ENCODE measurements around the gene LHFPL3. TPM values are rescaled to one million over a fixed set of nuclear protein-coding genes. Genes with fewer than 3 reads are reported as not detected.

The LHFPL3 gene
- total and polyA plus RNA-seq, 2 donors (not counting 3 experiments of a cell fraction or from before 2014, with no cell fraction given), result not detected

DNA sequence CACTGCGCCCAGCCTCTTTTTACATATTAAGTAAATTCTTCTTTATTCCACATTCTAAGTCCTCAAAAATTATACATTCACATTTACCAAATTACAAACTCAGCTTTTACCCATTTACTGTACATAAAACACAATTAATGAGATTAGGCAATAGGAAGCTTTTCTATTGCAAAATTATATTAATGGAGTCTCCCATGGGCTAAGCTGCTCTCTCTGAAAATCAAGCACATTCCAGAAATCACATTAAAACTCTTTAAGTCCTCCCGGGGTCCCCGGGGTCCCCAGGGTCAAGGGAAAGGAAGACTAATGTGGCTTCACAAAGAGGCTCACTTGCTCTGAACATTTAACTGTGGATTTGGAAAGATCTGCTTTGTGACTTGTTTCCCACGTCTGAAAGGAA, 558.2 kb downstream of the LHFPL3 start:
- BruUV-seq (replicated peaks), result no TSS peak
- TF ChIP-seq, protein P1, sequence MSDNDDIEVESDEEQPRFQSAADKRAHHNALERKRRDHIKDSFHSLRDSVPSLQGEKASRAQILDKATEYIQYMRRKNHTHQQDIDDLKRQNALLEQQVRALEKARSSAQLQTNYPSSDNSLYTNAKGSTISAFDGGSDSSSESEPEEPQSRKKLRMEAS (IDR thresholded peaks at IDR 0.05; ENCODE audit: insufficient read depth, insufficient read length), result no peak
- no peak for TF ChIP-seq GATA2 (IDR thresholded peaks at IDR 0.05; ENCODE audit: insufficient read depth, insufficient read length, low read depth, low read length)
- TF ChIP-seq JUN (IDR thresholded peaks at IDR 0.05; ENCODE audit: borderline replicate concordance, insufficient read depth, insufficient read length, low read depth), result no peak
- no peak for TF ChIP-seq POLR2A (IDR thresholded peaks at IDR 0.05; ENCODE audit: low read depth, low read length)
- no peak for TF ChIP-seq FOS (IDR thresholded peaks at IDR 0.05; ENCODE audit: borderline replicate concordance, insufficient read depth, low read length)
- TF ChIP-seq, protein P2, sequence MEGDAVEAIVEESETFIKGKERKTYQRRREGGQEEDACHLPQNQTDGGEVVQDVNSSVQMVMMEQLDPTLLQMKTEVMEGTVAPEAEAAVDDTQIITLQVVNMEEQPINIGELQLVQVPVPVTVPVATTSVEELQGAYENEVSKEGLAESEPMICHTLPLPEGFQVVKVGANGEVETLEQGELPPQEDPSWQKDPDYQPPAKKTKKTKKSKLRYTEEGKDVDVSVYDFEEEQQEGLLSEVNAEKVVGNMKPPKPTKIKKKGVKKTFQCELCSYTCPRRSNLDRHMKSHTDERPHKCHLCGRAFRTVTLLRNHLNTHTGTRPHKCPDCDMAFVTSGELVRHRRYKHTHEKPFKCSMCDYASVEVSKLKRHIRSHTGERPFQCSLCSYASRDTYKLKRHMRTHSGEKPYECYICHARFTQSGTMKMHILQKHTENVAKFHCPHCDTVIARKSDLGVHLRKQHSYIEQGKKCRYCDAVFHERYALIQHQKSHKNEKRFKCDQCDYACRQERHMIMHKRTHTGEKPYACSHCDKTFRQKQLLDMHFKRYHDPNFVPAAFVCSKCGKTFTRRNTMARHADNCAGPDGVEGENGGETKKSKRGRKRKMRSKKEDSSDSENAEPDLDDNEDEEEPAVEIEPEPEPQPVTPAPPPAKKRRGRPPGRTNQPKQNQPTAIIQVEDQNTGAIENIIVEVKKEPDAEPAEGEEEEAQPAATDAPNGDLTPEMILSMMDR (IDR thresholded peaks at IDR 0.05; ENCODE audit: extremely low read depth in 1 of 2, insufficient read depth in 1 of 2, low read depth in 1 of 2, low read length in 2 of 2), result no peak
- TF ChIP-seq MYC (IDR thresholded peaks at IDR 0.05; ENCODE audit: low read depth, low read length), result no peak
- no peak for TF ChIP-seq POLR2AphosphoS5 (IDR thresholded peaks at IDR 0.05; ENCODE audit: insufficient read depth, low read depth, low read length)
- TF ChIP-seq EZH2 (IDR thresholded peaks at IDR 0.05; ENCODE audit: borderline replicate concordance, low read depth, low read length, severe bottlenecking), result no peak
- Histone ChIP-seq H3K4me3 (replicated peaks in 1 of 3; ENCODE audit: insufficient read depth in 1 of 3, low read depth in 1 of 3, low read length in 3 of 3) (no peak overlapping the region), H3K27me3 (ENCODE audit: control insufficient read depth in 2 of 2, insufficient read depth in 2 of 2, low read length in 2 of 2) (peaks cover 2 to 3% of the 10 kb centered on the region in 2 experiments), H2AFZ (ENCODE audit: low read depth, low read length) (no peak overlapping the region), H3K27ac (ENCODE audit: insufficient read depth, low read depth, low read length) (no peak overlapping the region), H3K4me2 (ENCODE audit: insufficient read depth, low read length) (no peak overlapping the region), H4K20me1 (replicated peaks; ENCODE audit: control insufficient read depth, extremely low read depth, insufficient read depth, low read length) (no peaks in the 10 kb centered on the region), H3K4me1 (ENCODE audit: control insufficient read depth, extremely low read depth, insufficient read depth, low read length) (peaks cover 5% of the 10 kb centered on the region), H3K9ac (replicated peaks; ENCODE audit: extremely low read depth, insufficient read depth, low read length) (no peak overlapping the region), H3K9me3 (replicated peaks; ENCODE audit: control insufficient read depth, insufficient read depth, low read length) (no peaks in the 10 kb centered on the region), H3K9me1 (replicated peaks; ENCODE audit: control insufficient read depth, extremely low read depth, insufficient read depth, low read length) (no peaks in the 10 kb centered on the region), H3K79me2 (ENCODE audit: control insufficient read depth, insufficient read depth, low read length) (no peaks in the 10 kb centered on the region), H3K36me3 (ENCODE audit: control insufficient read depth in 2 of 2, extremely low read depth in 1 of 2, insufficient read depth in 2 of 2, low read length in 2 of 2) (no peaks in the 10 kb centered on the region)
- no peak for DNase-seq (ENCODE audit: low read depth, low spot score)
- CTCF ChIA-PET, result interaction anchor here (1.1 to 7.4 kb wide), 2 partner anchors 31 to 655 kb away, joined by 4 to 228 read pairs; no protein-coding TSS in a partner anchor
- no peak for FAIRE-seq
- POLR2A ChIA-PET, result no interaction called here
- dilution Hi-C loops (cut with MboI; ENCODE audit: extremely low pct_ligation_motif_present, low sequenced_read_pairs), result no loop called here
- intact Hi-C loops (cut with micrococcal nuclease), result no loop called here

All from endothelial cell of umbilical vein (primary cell).